Activated gamma-delta T cell treated with anti-CD3 and anti-CD28 coated beads, Interleukin-2, amount 50 U/mL, for 16 hours (primary cell): ENCODE measurements around the gene MTURN.
"Not testable (repeated sequence)": the region's sequence is repeated elsewhere in the genome, so short reads cannot be mapped to it uniquely, and the experiment has no call there.

Experiments used
- DNase-seq: peaks from one replicate; pipeline ENCODE4 v3.0.0-alpha.2; 2020; ENCODE audit warnings: low read depth

Gene MTURN

DNA sequence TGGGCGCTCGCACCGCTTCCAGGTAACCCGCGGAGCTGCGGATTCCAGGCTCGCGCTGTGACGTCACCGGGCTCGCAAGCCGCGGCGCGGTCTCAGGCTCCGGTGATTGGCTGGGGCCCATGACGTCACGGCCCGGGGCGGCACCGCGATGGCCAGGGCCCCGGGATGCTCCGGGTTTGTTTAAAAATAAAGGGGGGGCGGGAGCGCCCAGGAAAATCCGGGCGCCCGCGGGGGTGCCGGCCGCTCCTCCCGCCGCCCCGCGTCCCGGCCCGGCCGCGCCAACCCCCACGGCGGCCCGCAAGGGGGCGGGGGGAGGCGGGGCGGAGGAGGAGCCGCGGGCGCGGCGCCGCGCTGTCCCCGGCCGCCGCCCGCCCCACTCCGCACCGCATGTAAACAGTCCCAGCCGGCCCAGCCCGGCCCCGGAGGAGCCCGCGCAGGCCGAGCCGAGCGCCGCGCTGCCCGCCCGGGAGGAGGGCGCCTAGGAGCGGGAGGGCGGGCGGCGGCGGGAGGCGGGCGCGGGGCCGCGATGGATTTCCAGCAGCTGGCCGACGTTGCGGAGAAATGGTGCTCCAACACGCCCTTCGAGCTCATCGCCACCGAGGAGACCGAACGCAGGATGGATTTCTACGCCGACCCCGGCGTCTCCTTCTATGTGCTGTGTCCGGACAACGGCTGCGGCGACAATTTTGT, at the start of gene MTURN:
TSS of gene MTURN (plus strand) at position 376 of the 690 bp plus-strand sequence. CDS start at position 527, 151 bp downstream.
- DNase-seq: peak; percentile 72

DNA sequence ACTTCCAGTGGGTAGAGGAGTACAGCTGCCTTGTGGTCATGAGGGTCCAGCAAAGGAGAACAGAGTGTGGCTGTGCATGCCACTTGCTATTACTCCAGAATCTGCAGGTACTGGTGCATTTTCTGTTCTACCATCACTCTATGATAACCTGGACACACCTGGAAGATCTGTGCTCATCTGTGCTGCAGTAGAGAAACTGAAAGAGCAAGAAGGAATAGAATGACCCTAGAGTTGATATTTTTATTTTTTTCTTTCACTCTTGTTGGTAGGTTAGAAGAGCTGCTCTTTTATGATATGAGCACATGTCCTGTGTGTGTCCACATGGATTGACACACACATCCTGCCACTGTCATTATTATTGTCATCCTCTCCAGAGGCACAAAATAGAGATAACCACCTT, 48.3 kb upstream of the MTURN start:
- no peak for DNase-seq

DNA sequence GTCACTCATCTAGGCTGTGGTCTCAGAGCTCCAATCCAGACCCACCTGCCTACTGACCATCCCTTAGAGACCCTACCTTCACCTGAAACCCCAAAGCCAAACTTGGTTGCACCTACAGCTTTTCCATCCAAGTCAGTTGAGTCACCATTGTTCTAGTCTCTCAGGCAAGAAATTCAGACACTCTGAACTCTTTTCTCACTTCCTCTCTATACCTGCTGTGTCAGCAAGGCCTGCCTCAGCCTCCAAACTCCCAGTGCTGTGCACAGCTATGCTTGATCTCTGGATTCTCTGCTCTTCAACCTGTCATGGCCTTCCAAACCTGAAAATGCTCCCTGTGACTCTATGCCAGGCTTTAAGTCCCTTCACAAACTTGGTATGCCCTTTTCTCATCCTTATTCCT, 47.4 kb upstream of the MTURN start:
- DNase-seq: no peak

DNA sequence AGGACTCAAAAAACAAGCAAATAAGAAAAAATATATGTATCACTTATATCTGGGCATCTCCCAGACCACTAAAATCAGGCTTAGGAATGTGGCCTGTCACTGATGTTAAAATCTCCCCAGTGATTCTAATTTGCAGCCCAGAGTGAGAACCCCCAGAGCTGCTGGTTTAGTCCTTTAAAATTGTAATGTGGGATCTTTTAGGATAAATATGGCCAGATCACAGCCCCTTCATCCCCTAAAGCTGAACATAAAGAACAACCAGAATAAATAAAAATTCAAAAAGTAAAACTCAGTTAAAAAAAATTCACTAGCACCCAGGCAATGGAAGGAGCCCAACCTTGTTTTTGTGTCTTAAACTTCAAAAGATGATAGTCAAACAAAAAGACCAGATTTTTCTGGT, 46.4 kb upstream of the MTURN start:
- DNase-seq: no peak

DNA sequence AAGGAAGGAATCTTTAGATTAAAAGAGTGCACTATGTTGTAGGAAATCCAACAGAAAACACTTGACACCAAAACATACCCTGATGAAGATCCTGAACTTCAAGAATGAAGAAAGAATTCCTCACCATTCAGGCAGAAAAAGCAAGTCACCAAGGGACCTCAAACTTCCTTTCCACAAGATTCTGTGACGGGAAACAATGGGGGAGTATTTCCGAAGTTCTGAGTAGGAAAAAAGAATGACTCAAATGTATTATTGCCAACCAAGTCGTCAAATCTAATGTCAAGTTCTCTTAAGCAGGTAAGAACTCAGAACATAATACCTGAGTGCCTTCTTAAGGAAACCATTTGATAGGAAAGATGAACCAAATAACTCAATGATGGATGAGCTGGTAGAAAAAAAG, 44.7 kb upstream of the MTURN start:
- no peak for DNase-seq

DNA sequence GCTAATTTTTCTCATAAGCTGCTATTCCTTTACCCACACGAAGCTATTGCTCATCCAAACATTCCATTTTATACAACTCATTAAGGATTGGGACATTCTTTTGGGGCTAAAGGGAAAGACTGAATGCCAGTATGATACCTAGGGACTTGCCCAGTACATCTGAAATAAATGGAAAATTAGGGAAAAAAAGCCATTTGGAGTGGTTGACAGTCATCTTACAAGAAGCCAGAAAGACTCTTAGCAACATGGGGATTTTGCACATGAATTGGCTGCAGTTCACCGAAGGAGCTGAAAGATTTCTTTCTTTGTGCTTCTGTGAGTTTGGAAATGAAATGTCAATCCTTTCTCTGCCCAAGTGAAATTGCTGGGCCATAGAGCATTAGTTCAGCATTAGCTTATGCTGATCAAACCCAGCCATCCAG, 43.3 kb upstream of the MTURN start:
- DNase-seq: no peak

DNA sequence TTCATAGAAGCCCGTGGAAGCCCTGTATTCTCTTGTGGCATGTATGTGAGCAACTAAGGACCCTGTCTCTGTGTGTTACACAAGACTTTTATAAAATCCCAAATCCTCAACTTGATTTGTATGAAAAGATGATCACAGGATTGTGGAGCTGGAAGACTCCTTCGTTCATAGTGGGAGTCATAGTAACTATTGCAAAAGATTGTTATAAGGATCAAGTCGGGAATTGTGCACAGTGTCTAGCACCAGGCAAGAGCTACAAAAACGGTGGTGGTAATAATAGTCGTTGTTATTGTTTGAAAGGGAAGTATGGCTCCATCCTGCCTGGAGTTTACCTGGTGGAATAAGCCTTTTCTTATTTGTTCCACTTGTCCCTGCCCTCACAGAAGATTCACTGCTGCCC, 42.8 kb upstream of the MTURN start:
- no peak for DNase-seq

DNA sequence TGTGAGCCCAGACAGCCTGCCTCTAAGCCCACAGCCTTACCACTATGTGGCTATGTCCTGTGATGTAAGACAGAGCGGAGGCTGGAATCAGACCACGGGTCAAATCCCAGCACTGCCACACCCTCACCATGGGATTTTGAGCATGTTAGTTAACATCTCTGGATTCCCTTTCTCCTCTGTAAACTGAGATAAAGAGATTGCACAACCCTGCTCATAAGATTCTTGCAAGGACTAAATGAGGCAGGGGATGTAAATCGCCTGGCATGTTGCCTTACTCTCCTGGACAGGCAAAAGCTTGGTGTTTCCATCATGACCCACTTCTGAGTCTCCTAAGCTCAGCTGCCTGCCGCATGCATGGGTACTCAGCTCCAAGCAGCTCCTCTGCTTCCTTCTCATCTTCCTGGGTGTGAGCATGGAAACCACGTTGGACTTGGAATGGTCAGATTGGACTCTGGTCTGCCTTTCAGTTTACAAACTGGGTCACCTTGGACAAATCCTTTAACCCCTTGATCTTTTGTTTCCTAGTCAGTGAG, 41.3 kb upstream of the MTURN start:
- DNase-seq: no peak

DNA sequence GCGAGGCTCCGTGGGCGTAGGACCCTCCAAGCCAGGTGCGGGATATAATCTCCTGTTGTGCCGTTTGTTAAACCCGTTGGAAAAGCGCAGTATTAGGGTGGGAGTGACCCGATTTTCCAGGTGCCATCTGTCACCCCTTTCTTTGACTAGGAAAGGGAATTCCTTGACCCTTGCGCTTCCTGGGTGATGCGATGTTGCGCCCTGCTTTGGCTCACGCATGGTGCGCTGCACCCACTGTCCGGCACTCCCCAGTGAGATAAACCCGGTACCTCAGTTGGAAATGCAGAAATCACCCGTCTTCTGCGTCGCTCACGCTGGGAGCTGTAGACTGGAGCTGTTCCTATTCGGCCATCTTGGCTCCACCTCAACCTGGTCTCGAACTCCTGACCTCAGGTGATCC, 36.2 kb upstream of the MTURN start:
- not testable (repeated sequence) for DNase-seq

DNA sequence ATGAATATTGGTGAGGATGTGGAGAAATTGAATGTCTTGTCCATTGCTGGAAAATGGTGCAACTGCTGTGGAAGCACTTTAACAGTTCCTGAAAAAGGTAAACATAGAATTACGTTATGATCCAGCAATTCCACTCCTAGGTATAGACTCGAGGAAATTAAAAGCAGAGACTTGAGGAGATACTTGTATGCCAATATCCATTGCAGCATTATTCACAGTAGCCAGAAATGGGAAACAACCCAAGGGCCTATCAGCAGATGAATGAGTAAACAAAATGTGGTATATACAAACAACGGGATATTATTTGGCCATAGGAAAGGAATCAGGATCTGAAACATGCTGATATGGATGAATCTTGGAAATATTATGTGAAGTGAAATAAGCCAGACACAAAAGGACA, 32.5 kb upstream of the MTURN start:
- DNase-seq: no peak

DNA sequence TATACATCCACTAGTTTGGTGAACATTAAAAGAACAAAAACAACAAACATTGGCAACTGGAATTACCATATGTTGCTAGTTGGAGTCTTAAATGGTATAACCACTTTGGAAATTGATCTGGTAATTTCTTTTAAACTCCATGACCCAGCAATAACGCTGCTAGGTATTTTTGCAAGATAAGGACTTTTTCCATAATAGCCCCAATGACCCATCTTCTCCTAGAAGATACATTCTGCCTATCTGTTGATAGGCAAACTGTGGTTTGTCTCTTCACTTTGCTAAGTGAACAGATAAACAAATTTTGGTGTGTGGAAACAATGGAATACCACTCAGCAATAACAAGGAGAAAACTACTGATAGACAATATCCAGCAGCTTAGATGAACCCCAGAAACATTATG, 30.6 kb upstream of the MTURN start:
- no peak for DNase-seq

DNA sequence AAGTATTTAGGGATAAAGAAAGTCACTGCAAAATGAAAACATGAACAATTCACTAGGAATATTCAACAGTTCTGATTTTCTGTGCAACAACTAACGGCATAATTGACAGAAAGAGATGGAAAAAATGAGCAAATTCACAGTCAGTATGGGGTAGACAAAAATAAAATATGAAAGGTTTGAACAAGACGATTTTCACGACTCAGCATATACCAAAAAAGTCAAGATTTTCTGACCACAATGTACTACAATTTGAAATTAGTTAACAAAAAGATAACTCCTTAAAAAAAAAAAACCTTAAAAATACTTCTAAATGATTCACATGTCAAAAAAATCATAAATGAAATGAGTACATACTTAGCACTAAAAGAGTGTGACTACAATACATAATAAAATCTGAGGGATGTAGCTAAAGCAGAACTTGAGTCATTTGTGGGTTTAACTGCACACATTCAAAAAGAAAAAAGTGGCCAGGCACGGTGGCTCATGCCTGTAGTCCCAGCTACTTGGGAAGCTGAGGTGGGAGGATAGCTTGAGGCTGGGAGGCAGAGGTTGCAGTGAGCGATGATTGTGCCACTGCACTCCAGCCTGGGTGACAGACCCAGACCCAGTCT, 22.6 kb upstream of the MTURN start:
- no peak for DNase-seq

DNA sequence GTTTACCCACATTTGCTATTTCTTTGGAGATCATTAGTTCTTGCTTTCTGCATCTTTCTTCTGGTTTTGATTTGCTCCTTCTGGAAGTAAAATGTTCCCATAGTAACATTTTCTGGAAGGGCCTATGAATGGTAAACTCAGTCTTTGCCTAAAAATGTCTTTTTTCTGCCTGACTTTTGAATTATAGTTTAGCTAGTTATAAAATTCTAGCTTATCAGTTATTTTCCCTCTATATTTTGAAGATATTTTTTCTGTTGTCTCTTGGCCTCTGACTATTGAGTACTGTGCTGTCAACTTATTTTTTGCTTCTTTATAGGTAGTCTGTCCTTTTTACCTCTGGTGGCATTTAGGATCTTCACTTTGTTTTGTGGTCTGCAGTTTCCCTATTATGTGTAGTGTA, 21.6 kb upstream of the MTURN start:
- no peak for DNase-seq

DNA sequence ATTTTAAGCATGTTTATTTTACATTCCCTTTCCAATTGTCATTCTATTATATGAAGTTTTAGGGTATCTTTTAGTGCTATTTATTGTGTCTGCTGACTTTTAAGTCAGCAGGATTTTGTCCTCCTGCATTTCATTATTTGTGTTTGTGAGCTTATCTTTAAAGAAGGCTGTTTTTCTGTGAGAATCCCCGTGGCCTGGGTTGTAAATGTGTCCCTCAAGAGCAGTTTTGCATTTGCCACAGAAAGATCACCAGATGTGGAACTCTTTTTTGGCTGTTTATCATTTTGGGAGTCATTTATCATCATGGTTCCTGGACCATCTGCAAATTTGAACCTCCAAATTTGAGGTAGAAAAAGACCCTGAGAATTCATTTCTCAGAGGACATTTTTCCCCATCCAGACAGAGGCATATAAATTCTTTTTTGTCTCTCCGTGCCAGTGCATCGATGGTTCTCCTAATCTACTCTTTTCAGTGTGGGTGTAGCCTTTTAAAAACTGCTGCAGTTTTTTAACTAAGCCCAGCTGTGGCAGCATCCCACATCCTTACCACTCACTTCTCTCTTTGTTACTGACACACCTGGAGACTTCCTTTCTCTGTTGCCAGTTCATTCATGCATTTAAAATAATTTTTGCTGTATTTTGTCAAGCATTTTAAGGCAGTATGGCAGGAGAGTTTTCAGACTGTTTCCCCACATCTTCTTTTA, 20.1 kb upstream of the MTURN start:
- no peak for DNase-seq

DNA sequence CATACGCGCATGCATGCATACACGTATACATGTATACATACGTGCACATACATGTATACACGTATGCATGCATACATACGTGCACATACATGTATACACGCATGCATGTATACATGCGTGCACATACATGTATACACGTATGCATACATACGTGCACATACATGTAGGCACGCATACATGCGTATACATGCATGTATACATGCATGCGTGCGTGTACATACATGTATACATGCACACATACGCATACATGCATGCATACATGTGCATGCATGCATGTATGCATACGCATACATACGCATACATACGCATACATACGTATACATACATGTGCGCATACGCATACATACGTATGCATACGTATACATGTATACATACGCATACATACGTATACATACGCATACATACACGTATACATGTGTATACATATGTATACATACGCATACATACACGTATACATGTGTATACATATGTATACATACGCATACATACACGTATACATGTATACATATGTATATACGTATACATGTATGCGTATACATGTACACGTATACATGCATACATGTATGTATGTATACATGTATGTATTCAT, 19.0 kb upstream of the MTURN start:
- no peak for DNase-seq

DNA sequence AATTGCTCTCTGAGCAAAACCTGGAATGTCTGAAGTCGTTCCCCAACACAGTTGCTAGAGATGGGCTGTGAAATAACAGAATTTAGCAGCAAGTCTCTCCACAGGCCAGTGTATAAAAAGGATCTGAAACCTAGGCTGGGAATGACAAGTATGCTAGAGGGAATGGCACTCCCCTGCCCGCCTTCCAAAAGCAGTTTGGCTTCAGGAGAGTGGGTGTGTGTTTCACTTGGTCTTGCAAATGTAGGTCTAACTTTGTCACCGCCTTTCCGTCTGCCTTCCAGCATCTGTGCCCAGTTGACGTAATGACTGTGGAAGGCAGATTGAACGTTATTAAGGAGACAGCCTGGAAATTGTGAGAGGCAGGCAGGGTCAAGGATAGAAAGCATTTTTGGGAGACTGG, 18.0 kb upstream of the MTURN start:
- DNase-seq: no peak

DNA sequence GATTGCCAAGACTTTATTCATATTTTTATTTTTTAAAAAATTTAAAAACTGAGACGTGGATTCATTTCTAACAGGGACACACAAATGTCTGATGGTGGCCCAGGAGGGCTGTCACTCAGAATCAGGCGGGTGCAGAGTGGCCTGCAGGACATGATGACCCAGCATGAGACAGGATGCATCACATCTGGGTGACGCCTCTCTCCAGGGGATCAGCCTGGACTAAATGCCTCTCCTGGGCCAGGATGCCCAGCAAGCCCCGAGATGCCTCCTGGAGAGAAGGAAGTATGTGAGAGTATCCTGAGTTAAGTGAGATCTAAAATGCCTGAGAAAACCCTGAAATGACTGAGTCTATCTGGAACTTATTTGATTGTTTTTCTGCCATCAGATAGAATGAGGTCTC, 16.9 kb upstream of the MTURN start:
- no peak for DNase-seq

DNA sequence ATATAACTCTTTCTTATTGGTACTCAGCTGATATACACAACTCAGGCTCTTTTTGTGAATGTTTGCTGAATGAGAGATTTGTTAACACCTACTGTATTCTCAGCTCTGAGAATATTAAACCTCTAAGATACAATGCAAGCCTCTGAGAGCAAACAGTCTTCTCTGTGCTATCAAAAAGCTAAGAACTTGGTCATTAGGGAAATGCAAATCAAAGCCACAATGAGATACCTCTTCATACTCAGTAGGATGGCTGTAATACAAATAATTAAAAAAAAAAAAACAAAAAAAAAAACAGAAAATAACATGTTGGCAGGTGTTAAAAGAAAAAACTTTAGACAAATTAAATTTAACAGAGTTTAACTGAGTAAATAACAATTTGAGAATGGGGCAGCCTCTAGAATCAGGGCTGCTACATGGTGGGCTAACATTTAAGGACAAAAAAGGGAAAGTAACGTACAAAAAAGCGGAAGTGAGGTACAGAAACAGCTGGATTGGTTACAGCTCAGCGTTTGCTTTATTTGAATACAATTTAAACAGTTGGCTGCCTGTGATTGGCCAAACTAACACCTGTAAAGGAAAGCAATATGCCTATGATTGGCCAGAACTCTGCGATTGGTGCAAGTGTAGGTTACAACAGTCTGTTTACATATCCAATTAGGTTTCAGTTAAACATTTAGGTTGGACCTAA, 14.8 kb upstream of the MTURN start:
- no peak for DNase-seq

DNA sequence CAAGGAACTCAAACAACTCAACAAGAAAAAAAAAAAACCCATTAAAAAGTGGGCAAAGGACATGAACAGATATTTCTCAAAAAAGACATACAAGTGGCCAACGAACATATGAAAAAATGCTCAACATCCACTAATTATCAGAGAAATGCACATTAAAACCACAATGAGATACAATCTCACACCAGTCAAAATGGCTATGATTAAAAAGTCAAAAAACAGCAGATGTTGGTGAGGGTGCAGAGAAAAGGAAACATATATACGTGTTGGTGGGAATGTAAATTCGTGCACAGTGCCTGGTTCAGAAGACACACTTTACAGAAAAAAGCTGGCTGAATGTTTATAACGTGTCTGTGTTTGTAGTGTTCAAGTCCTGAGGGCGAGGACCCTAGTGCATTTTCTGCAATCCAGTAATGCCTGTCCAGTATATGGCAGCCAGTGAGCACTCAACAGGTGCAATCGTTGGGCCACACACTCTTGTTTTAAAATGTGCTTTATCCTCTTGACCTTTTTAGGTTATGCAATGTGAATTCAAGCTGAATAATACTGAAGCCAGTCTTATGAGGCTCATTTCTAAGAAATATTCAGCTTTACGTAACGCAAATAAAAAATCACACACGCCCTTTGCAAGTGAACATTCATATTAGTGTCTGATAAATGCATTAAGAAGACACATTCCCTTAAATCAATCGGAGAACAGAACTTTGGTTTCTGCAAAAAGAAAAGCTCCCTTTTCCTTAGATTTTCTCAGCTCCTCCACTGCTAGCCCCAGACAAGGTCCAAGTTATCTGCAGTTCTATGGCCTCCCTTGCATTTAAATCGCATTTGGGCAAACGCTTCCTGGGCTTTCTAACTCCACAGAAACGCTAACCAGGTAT, 813 bp upstream of the MTURN start:
- no peak for DNase-seq

DNA sequence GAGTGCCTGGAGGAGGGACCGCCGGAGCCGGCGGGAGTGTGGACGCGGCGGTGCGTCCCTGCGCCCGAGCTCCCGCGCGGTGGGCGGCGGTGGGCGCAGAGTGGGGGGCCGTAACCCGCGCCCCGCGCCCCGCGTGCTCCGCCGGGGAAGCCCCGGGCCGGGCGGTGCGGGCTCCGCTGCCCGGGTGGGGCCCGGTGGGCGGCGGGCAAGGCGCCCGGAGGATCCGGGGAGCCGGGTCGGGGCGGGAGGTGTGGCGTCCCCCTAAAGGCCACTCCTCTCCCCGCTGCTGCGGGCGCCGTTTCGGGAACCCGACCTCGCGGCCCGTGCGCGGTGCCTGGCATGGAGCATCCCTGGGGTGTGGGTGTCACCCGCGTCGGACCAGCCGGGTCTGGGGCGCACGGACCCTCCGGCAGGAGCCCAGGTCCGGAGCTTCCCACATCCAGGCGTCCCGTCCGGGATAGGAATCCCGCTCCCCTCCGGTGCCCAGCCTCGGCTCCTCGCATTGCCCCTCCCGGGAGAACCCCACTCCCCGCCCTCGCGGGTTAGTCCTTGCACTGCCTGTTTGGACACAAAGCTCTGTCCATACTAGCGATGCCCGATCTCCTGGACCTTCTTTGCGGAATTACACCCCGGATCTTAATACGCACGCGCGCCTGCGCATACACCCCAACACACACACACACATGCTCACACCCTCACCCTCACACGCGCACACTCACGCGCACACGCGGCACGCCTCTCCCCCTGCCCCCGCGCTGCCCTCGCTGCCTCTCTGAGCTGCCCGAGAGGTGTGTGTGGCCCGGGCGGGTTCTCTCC, 723 bp downstream of the MTURN start:
- peak; percentile 31 for DNase-seq
